H4 (cell line): ENCODE data around the gene EIF2B4. TPM values are rescaled to one million over a fixed set of nuclear protein-coding genes. Genes with fewer than 3 reads are reported as not detected.
"Not testable (repeated sequence)": the region's sequence is repeated elsewhere in the genome, so short reads cannot be mapped to it uniquely, and the experiment has no call there.

Experiments
- DNase-seq: peaks from one replicate; pipeline ENCODE4 v3.0.0-alpha.2; 2015; ENCODE audit warnings: low spot score
- total RNA-seq: library from RNA; depleted of rRNA; stranded (reverse); fragments of >200 nt; shearing (Covaris generic); gene quantifications from 2 replicates; pipeline ENCODE4 v1.2.3, GENCODE V29; 2014

Gene EIF2B4
- total RNA-seq, 1 experiment from 2014 or later, result 15.0 TPM

DNA sequence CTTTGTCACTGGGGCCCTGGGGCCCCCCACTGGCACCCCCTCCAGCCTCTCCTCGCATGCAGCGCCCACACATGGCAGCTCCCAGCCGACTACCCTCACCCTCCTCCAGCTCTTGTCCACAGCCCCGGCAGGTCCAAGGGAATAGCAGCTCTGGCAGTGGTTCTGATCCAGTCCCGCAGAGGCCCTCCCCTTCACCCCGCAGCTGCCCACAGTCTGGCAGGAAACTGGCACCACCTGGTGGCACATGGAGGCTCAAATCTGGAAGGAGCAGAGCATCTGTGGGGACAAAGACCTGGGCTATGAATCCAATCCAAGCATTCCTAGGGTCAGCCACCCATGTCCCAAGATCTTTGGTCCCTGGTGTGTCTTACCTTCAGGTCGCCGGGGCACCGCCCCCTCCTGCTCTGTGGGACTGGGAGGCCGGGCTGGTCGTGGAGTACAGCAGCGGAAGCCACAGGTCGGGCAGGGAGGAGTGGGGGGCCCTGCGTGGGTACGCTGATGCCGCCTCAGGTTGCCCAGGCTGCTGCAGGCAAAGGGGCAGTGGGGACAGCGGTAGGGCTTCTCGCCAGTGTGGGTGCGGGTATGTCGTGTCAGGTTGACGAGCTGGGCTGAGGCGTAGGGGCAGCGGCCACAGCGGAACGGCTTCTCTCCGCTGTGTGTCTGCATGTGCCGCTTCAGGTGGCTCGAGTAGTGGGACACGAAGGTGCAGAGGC lies 8.1 kb upstream of the EIF2B4 start:
- DNase-seq, result no peak

DNA sequence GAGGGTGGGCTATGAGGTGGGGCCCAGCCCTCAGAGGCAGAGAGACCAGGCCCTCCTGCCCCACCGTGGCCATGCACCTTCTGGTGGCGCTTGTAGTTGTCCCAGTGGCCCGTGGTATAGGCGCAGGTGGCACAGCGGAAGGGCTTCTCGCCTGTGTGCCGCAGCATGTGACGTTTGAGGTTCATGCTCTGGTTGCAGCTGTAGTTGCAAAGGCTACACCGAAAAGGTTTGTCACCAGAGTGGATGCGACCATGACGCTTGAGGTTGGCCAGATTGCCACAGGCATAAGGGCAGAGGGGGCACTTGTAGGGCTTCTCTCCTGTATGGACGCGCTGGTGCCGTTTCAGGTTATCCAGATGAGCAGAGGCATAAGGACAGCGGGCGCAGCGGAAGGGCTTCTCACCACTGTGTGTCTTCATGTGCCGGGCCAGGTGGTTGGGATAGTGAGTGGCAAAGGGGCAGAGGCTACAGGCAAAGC lies 7.5 kb upstream of the EIF2B4 start:
- DNase-seq, result no peak

DNA sequence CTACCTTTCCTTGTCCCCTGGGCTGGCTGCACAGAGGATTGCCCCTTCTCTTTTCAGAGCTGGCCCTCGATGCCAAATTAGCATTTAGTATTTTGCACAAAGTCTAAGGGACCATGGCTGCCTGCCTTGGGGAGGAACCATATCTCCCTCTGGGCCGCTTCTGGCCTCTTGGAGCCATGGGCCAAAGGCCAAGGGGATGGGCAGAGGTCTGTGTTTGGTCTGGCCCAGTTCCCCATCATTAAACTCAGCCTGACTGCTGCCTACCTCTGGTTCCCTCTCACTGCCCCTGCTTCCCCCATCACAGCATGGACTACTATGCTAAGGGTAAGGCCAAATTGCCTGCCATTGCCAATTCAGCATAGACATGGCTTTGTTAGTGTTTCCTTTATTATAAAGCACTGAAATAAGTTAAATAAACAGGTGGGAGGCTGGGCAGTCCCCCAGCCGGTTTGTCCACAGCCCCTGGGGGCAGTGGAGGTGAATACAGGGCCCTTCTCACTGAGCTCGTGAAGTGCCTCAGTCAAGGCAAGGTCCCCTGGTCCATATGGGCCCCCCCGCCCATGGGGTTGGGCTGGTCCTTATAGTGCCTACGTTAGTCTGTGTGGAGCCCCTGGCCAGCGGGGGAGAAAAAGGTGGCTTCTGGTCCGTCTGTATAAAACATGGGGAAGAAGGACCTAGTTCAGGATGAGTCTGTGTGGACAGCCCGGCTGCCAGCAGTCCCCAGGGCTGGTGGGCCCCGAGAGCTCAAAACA lies 6.9 kb upstream of the EIF2B4 start:
- DNase-seq, result no peak

DNA sequence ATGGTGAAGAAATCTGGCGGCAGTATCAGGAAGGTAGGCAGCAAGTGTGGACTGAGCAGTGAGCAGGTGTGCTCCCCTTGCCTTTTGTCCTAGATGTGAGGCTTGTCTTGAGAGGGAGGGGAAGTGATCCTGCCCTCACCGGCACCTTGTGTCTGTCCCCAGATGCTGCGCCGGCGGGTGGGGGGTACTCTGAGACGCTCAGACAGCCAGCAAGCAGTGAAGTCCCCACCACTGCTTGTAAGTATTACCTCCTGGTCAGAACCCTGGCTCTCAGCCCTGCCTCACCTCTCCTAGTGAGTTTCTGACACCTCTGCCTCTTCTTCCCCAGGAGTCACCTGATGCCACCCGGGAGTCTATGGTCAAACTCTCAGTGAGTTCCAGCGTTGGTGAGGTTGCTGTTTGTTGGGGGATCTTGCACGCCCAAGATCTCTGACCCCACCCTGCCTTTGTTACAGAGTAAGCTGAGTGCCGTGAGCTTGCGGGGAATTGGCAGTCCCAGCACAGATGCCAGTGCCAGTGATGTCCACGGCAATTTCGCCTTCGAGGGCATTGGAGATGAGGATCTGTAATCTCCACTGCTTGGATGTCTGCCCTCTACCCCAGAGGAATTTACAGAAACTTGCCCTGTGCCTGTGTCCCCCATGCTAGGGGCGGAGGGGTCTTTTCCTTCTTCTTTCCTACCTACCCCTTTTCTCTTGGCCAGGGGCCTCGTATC lies 6.2 kb upstream of the EIF2B4 start:
- DNase-seq, result no peak

DNA sequence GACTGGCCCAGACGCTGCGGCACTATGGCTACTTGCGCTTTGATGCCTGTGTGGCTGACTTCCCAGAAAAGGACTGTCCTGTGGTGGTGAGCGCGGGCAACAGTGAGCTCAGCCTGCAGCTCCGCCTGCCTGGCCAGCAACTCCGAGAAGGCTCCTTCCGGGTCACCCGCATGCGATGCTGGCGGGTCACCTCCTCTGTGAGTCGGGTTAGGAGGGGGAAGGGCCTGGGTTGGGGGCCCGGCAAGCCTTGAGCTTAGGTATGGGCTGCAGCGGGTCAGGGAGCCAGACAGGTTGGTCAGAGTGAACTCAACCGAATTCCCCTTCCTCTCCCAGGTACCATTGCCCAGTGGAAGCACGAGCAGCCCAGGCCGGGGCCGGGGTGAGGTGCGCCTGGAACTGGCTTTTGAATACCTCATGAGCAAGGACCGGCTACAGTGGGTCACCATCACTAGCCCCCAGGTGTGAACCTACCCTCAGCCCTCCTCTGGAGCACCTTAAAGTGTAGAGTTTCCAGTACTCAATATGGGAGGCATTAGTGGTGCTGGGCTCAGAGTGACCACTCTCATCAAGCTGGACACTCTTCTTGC lies 5.5 kb upstream of the EIF2B4 start:
- DNase-seq, result no peak

DNA sequence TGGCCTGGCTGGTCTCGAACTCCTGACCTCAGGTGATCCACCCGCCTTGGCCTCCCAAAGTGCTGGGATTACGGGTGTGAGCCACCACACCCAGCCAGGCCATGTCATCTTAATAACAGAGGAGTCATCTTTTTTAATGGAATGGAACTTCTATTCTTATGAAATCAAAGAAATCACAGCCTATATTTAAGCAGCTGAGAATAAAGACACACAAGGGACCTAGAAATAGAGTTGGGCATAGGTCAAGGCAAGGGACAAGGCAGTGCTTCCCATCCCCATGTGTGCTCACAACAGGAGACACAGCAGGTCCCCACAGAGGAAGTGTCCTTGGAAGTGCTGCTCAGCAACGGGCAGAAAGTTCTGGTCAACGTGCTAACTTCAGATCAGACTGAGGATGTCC lies 3.4 kb upstream of the EIF2B4 start:
- no peak for DNase-seq

DNA sequence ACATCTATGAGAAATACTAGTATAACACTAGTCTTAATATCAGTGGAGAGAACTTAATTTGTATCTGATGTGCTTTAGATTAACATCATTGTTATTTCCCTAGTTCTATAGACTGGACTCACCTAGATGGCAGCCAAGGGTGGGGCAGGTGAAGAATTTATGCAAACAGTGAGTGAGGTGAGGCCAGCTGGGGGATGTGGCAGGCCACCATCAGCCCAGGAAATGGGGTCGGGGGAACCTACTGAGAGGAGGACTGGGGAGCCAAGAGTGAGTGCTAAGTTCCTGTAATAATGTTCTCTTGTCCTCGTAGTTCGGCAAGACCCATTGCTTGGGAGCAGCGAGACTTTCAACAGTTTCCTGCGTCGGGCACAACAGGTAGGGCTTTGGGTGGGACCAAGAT lies 2.8 kb upstream of the EIF2B4 start:
- no peak for DNase-seq

DNA sequence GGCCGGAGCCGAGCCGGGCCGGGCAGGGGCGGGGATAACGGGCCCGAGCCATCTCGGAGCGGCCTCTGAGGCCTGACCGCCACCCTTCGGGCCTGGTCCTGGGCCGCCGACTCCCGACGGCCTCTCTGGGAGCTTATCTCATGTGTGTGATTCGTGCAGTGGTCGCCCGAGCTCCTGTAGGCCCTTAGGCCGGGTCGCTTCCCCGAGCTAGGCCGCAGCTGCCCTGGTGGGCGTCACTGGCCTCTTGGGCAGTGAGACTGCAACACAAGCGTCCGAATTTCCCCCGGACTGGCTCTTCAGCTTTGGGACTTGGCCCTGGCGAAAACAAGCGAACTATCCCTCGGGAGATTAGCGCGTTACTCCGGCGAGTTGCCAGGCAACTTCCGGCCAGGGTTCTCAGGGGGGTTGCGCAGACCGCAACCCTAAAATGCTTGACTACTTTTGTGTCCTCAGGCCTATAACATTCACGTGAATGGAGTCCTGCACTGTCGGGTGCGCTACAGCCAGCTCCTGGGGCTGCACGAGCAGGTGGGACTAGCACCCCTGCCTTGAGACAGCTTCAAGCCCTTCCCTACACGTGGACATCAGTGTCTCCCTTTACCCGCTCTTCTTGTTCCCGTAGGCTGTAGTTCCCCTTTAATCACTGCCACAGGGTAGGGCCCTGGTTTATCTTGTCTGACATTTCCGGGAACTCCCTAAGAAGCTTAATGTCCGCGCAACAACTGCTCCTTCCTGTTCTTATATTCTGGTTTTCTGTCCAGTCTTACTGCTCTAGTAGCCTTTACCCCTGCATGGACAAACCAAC lies 880 bp upstream of the EIF2B4 start:
- no peak for DNase-seq

DNA sequence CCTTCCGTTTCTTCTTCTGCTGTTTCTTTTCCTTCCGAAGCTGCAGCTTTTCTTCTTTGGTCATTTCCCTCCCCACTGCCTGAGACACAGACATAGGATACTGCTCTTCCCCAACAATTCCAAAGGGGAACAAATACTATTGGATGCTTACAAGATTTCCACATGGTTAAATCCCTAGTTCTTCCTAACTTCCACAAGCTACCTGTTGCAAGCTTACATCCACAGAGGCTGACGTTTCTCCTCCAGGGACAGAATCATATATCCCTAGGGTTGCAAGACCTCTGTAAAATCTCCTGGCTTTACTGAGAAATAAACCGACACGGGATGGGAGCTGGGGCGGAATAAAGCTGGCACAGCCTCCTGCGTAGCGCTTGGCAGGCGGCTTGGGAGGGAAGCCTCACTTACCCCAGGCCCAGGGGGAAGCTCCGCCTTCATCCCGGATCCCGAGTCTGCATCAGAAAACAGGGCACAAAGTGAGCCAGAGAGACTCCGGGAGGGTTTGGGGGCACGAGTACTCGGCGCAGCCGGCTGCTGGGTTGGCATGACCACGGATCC lies 590 bp downstream of the EIF2B4 start:
- DNase-seq, result no peak

DNA sequence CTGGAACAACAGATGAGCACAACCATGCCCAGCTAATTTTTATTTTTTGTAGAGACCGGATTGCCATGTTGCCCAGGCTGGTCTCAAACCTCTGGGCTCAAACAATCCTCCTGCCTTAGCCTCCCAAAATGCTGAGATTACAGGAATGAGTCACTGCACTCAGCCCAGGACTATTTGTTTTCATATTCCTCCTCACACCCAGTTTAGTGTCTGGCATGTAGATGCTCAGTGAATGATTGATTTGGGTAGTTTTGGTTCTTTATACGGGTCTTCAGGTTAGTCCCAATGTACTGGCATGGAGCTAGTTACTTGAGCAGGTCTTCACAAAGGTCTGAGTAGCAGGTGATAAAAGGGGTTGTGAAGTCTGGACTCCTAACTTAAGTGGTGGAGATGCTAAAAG lies 6.2 kb downstream of the EIF2B4 start:
- no peak for DNase-seq

DNA sequence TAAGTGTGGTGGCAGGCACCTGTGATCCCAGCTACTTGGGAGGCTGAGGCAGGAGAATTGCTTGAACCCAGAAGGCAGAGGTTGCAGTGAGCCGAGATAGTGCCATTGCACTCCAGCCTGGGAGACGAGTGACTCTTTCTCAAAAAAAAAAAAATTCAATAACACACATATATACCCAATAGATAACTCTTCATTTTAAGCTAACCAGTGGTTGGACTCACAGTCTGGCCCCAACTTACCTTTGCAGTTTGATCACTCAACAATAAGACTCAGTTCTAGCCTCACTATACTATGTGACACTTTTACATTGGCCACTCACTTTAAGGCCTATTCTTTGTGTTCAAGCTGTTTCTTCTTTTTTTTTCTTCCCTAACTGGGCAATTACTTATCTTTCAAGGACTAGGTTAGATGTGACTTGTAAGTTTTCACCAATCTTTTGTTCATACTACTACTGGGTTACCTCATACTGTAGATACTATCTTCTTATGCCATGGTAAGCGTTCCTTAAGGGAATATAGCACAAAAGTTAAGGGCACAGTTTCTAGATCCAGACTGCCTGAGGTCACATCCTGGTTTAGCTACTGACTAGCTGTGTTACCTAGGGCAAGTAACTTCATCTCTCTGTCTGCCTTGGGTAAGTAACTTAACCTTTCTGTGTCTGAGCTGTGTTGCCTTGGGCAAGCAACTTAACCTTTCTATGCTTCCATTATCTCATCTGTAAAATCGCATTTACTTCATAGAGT lies 7.3 kb downstream of the EIF2B4 start:
- no peak for DNase-seq

DNA sequence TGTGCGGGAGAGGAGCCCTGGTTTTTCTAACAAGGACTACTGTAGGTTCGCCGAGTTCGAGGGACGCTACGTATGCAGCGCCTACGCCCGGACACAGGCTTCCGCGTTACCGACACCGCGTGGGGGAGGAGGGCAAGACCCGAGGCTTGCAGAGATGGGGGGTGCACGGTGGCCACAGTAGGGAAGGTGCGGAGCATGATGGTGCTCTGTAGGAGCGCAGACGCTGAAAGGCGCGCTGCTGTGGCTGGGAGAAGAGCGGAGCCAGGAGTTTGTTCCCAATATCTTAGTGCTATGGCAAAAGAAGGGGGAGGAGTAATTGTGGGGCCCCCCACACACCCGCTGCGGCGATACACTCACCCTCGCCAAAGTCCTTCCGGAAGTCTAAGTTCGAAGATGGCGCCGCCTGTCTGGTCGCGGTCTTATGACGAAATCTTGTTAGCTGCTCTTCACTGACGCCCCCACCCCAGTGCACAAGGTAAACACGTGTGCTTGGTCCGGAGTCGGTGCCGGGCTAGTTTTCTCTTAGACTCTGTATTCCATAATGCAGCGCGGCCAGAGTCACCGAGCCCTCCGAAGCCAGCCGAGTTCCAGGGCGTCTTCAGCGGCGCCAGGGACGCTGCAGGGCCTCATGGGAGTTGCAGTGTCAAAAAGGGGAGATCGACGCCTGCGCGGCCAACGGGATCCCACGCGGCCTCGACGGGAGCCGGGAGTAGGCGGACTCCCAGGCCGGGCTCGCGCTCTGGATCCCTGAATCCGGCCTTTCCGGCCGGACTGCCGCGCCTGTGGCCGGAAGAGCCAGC lies 13.6 kb downstream of the EIF2B4 start, which contains the start of gene GTF3C2:
Gene GTF3C2 (minus strand): TSS at position 383 of the 800 bp plus-strand sequence. CDS start 13,210 bp downstream, outside the sequence.
- peak; percentile 91 for DNase-seq

DNA sequence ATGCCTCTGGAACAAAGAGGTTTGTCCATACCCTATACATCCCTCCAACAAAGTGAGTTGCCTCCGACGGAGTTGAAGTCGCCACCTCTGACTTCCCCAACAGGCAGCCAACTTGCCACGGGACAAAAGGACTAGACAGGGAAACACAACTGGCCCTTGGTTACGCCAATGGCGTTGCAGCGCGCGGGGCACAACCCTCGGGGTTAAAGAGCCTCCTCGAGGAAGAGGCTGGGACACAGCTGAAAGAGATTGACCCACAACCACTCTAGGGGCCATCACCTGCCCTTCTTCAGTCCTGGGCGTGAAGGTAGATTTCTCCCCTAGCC lies 14.1 kb downstream of the EIF2B4 start:
- no peak for DNase-seq

DNA sequence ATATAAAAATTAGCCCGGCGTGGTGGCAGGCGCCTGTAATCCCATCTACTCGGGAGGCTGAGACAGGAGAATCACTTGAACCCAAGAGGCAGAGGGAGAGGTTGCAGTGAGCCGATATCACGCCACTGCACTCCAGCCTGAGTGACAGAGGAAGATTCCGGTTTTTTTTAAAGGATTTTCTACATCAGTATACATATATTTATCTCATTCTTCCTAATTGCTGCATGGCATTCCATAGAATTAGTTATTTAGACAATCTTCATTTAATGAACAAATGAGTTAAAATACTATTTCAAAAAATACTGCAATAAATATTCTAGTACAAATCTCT lies 15.6 kb downstream of the EIF2B4 start:
- no peak for DNase-seq

DNA sequence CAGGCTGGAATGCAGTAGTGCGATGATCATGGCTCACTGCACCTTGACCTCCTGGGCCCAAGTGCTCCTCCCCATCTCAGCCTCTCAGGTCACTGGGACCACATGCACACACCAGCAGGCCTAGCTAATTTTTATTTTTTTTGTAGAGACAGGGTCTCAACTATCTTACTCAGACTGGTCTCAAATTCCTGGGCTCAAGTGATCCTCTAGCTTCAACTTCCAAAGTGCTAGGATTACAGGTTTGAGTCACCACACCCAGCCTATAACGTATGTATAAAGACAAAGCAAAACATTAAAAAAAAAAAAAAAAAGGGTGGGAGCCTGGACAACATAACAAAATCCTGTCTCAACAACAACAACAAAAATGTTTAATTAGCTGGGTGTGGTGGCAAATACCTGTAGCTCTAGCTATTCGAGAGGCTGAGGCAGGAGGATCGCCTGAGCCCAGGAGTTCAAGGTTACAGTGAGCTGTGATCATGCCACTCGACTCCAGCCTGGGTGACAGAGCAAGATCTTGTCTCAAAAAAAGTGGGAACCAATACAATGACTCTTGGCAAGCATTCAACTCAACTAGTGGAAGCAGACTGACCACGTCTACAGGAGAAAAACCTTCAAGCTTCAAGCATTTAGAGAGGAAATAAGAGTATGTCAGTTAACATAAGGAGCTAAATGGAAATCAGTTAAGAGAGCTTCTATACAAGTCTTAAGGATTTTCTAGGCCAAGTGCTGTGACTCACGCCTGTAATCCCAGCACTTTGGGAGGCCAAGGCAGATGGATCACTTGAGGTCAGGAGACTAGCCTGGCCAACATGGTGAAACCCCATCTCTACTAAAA lies 16.2 kb downstream of the EIF2B4 start:
- DNase-seq, result no peak

DNA sequence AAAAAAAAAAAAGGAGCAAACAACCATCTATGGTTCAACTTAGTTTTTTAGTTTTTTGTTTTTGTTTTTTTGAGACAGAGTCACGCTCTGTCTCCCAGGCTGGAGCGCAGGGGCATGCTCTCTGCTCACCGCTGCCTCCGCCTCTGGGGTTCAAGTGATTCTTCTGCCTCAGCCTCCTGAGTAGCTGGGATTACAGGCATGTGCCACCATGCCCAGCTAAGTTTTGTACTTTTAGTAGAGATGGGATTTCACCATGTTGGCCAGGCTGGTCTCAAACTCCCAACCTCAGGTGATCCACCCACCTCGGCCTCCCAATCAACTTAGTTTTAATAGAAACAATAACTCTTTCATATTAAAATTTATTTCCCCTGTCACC lies 16.8 kb downstream of the EIF2B4 start:
- not testable (repeated sequence) for DNase-seq

DNA sequence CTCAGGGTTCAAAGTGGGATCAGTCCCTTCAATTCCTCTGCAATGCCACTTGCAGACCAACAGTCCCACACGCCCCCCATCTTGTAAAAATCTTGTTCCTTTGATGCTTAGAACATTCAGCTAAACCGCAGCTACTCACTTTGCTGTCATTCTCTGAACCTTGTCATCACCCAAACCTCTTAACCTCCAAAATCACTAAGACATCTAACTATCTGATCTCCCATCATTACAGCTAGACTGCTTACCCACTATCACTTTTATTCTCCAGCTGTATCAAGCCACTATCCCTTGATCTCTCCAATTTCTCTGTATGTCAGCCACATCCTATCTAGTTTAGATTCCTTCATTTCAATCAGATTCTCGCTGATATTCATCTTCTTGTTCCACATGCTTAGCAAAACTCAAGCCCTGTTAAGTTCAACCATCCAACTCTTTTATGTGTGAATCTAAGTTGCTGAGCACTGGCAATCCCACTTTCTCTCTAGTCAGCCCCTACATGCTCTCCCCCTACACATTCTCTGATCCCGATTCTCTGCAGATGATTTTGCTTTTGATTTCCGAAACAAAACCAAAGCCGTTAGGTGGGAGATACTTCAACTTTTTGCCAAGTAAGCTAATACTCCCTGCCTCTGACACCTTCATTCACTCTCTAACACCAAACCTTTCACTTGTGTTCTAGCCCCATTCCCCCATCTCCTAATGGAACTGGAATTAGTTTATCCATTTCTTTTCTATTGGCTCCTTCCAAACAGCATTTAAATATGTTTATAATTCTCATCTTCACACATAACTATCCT lies 18.1 kb downstream of the EIF2B4 start:
- no peak for DNase-seq

DNA sequence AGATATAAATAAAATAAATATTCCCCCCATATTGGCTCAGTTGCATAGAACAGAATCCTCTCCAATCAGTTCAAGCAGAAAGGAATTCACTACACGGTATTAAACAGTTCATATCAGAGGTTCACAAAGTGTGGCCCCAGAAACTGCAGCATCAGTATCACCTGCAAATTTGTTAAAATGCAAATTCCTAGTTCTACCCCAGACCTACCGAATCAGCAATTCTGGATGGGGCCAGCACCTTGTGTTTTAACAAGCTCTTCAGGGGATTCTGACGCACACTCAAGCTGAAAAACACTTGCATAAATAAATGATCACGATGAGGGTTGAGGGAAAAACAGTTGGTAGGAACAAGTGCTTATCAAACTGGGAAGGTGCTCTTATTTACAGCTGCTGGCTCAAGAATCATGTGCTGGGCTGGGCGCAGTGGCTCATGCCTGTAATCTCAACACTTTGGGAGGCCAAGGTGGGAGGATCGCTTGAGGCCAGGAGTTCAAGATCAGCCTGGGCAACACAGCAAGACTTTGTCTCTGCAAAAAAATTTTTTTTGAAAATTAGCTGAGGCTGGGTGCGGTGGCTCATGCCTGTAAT lies 19.9 kb downstream of the EIF2B4 start:
- DNase-seq, result no peak
